A549 (cell line): Measurements from ENCODE around the gene RGS10. TPM values are rescaled to one million over a fixed set of nuclear protein-coding genes. Genes with fewer than 3 reads are reported as not detected.

Experiments
- ATAC-seq, 2 experiments: fragments of 200-7000 bp in 1 of 2; fragments of >200 bp in 1 of 2; cut with Nextera tagmentation in 1 of 2; cut with Tn5 transposase in 1 of 2; 3 replicates each; pipeline versions ENCODE4 v1.8.0 to v1.9.1; 2018 to 2020; ENCODE audit warnings: mild to moderate bottlenecking in 1 of 2, moderate library complexity in 1 of 2
- CTCF ChIA-PET: fragments of 300-600 bp; sonication (Branson Sonifier 250); formaldehyde crosslinking; extraction: SDS; loops from one replicate; lab custom pipeline; 2021; ENCODE audit warnings: antibody characterized with exemption, inconsistent platforms; lab: Yijun Ruan, JAX
- POLR2A ChIA-PET: fragments of 350-600 bp; formaldehyde crosslinking; extraction: SDS; loops from one replicate; lab custom pipeline; 2021; ENCODE audit warnings: antibody characterized with exemption, inconsistent platforms; lab: Yijun Ruan, JAX
- DNase-seq, 2 experiments: peaks; one replicate each; pipeline versions ENCODE4 v3.0.0 to v3.0.0-alpha.2; 2011 to 2016; ENCODE audit warnings: low read depth in 1 of 2, low spot score in 1 of 2
- FAIRE-seq: peaks from 2 replicates; lab custom pipeline; 2011; peaks lifted over from hg19 to GRCh38; lab: Jason Lieb, UNC
- H3K27ac ChIP-seq, 2 experiments: fragments of >200 bp; sonication (Bioruptor Twin); formaldehyde crosslinking; 3 replicates each; pipeline ENCODE4 v1.5.1; 2016 to 2017
- H3K4me1 ChIP-seq: fragments of >200 bp; sonication (Bioruptor Twin); formaldehyde crosslinking; 3 replicates; pipeline ENCODE4 v1.6.1; 2016
- H3K4me2 ChIP-seq: fragments of >200 bp; sonication (Bioruptor Twin); formaldehyde crosslinking; 3 replicates; pipeline ENCODE4 v1.6.1; 2016
- H3K4me3 ChIP-seq: fragments of >200 bp; sonication (Bioruptor Twin); formaldehyde crosslinking; 3 replicates; pipeline ENCODE4 v1.5.1; 2016
- H3K9me3 ChIP-seq: fragments of >200 bp; sonication (Bioruptor Twin); formaldehyde crosslinking; 3 replicates; pipeline ENCODE4 v1.6.1; 2016
- CHD4 ChIP-seq: fragments of 200-600 bp; sonication (generic); IDR thresholded peaks from 2 replicates; pipeline ENCODE4 v1.6.1; 2016; ENCODE audit warnings: antibody characterized with exemption, mild to moderate bottlenecking, borderline replicate concordance
- EHMT2 ChIP-seq: fragments of 200-600 bp; sonication (generic); IDR thresholded peaks from 2 replicates; pipeline ENCODE4 v1.6.1; 2016; ENCODE audit warnings: antibody characterized with exemption, low read depth, mild to moderate bottlenecking, moderate library complexity
- EP300 ChIP-seq, 2 experiments: fragments of >200 bp; sonication (Bioruptor Twin); formaldehyde crosslinking; IDR thresholded peaks; 2 replicates in 1 of 2; 3 replicates in 1 of 2; pipeline ENCODE4 v1.6.1; 2016 to 2017
- FOSB ChIP-seq: fragments of 250-450 bp; sonication (Bioruptor Pico); IDR thresholded peaks from 2 replicates; pipeline ENCODE4 v1.5.0; 2020; ENCODE audit warnings: mild to moderate bottlenecking, moderate library complexity
- FOXS1 ChIP-seq: fragments of 250-450 bp; sonication (Bioruptor Pico); IDR thresholded peaks from 2 replicates; pipeline ENCODE4 v1.5.0; 2020; ENCODE audit warnings: mild to moderate bottlenecking, moderate library complexity
- GATA3 ChIP-seq: IDR thresholded peaks from 2 replicates; pipeline ENCODE4 v1.6.1; 2012; ENCODE audit warnings: borderline replicate concordance
- HEYL ChIP-seq: fragments of 250-450 bp; sonication (Bioruptor Pico); IDR thresholded peaks from 2 replicates; pipeline ENCODE4 v1.8.0; 2021; ENCODE audit warnings: mild to moderate bottlenecking, moderate library complexity
- HOXA7 ChIP-seq: fragments of 250-450 bp; sonication (Bioruptor Pico); IDR thresholded peaks from 2 replicates; pipeline ENCODE4 v1.5.0; 2020; ENCODE audit warnings: mild to moderate bottlenecking, moderate library complexity
- HOXB5 ChIP-seq: fragments of 250-450 bp; sonication (Bioruptor Pico); IDR thresholded peaks from 2 replicates; pipeline ENCODE4 v1.5.0; 2020; ENCODE audit warnings: mild to moderate bottlenecking, moderate library complexity
- JUNB ChIP-seq: fragments of >200 bp; sonication (Bioruptor Twin); formaldehyde crosslinking; IDR thresholded peaks from 2 replicates; pipeline ENCODE4 v1.6.1; 2016
- KDM1A ChIP-seq: fragments of 200-600 bp; sonication (generic); IDR thresholded peaks from 2 replicates; pipeline ENCODE4 v1.6.1; 2016; ENCODE audit warnings: low read depth, mild to moderate bottlenecking
- MYC ChIP-seq: IDR thresholded peaks from 2 replicates; pipeline ENCODE4 v1.6.1; 2012; ENCODE audit warnings: mild to moderate bottlenecking, inconsistent platforms, low read length, improper control_type of control experiment, borderline replicate concordance
- NFE2L2 ChIP-seq: fragments of 150-350 bp; conservative IDR thresholded peaks from 2 replicates; pipeline ENCODE4 v1.6.1; 2014; ENCODE audit warnings: low read length
- NPAS2 ChIP-seq: fragments of 250-450 bp; sonication (Bioruptor Pico); IDR thresholded peaks from 2 replicates; pipeline ENCODE4 v1.8.0; 2022; ENCODE audit warnings: mild to moderate bottlenecking, moderate library complexity, borderline replicate concordance
- POLR2A ChIP-seq: IDR thresholded peaks from 2 replicates; pipeline ENCODE4 v1.6.1; 2012; ENCODE audit warnings: mild to moderate bottlenecking, low read length
- RCOR1 ChIP-seq: fragments of 150-350 bp; IDR thresholded peaks from 2 replicates; pipeline ENCODE4 v1.6.1; 2014; ENCODE audit warnings: antibody characterized with exemption, low read length, low read depth
- TFCP2L1 ChIP-seq: fragments of 250-450 bp; sonication (Bioruptor Pico); IDR thresholded peaks from 2 replicates; pipeline ENCODE4 v1.5.0; 2021; ENCODE audit warnings: mild to moderate bottlenecking
- TP53 ChIP-seq: fragments of 250-450 bp; sonication (Bioruptor Pico); IDR thresholded peaks from 2 replicates; pipeline ENCODE4 v1.5.0; 2021; ENCODE audit warnings: mild to moderate bottlenecking, moderate library complexity
- ZNF302 ChIP-seq: fragments of 250-450 bp; sonication (Bioruptor Pico); IDR thresholded peaks from 2 replicates; pipeline ENCODE4 v1.9.0; 2021; ENCODE audit warnings: inconsistent platforms, mild to moderate bottlenecking, moderate library complexity
- WGBS: methylation state at CpG from one replicate; pipeline ENCODE4 v1.1.6; 2017; ENCODE audit errors: missing lambda C conversion rate; 5-methylcytosine and 5-hydroxymethylcytosine counted together
- polyA plus RNA-seq, 4 experiments: library from polyadenylated mRNA; depleted of rRNA in 3 of 4; stranded (reverse); fragments of >200 nt; fragmentation: RNase III in 1 of 4; extraction: RNeasy Plus Mini Kit Qiagen cat#74134 plus additional on column Dnase treatment in 1 of 4; gene quantifications; 2 replicates in 3 of 4; 3 replicates in 1 of 4; pipeline ENCODE4 v1.2.3, GENCODE V29; 2011 to 2017
- TF ChIP-seq, protein P1 (sequence below): fragments of 150-350 bp; IDR thresholded peaks from 2 replicates; pipeline ENCODE4 v1.6.1; 2014; ENCODE audit warnings: low read depth, mild to moderate bottlenecking, low read length
- TF ChIP-seq, protein P2 (sequence below): IDR thresholded peaks from 2 replicates; pipeline ENCODE4 v1.6.1; 2012

The RGS10 gene
- polyA plus RNA-seq, 2 of the 4 experiments (the other 2 are of a cell fraction) = 39.7 to 46.4 TPM

DNA sequence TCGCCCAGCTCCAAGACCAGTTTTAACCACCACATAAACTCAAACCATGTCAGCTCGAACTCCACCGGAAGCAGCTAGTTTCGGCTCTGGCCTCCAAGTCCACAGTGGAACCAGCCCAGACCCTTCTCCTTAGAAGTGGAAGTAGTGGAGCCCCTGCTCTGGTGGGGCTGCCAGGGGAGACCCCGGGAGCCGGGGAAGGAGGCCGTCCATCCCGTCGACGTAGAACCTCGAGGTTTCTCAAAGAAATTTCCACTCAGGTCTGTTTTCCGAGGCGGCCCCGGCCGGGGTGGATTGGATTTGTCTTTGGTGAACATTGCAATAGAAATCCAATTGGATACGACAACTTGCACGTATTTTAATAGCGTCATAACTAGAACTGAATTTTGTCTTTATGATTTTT is 87.5 kb downstream of the RGS10 start:
- Histone ChIP-seq H3K4me1 (peaks cover 6% of the 10 kb centered on the region), H3K4me3 (no peak overlapping the region), H3K4me2 (no peak overlapping the region), H3K27ac (no peak overlapping the region), H3K9me3 (no peaks in the 10 kb centered on the region)
- ChIA-PET POLR2A (no interaction called here), CTCF (interaction anchor here (0.7 to 4.4 kb wide), 3 partner anchors 8 to 248 kb away, joined by 3 to 26 read pairs (median 12); partner anchors contain the start of gene GRK5)
- WGBS = 87% methylated on average over 18 of the region's 18 CpGs
- ATAC-seq = no peak
- TF ChIP-seq GATA3 (no peak), KDM1A (no peak), NFE2L2 (no peak), JUNB (no peak), MYC (no peak), HOXB5 (CRISPR knock-in tag) (no peak), CHD4 (no peak)
- DNase-seq = no peak
- no peak for FAIRE-seq

DNA sequence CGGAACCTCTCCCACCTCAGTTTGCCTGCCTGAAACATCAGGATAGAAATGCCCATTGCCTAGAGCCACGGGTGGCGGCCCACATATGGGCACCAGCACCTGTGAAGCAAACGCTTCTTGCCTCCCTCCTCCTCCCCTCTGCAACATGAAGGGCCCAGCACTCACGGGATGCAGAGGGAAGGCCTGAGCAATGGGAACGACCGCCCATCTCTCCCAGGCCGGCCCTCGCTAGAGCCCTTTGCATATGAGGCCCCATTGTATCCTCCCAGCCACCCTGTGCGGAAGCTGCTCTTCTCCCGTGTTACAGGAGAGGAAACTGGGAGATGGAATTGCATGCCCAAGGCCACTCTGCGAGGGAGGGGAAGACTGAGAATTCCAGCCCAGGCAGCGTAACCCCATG is 88.2 kb downstream of the RGS10 start:
- DNase-seq (no peak), FAIRE-seq (no peak), ATAC-seq (no peak)
- Histone ChIP-seq H3K4me3 (no peak overlapping the region), H3K4me2 (no peak overlapping the region), H3K4me1 (peaks cover 10% of the 10 kb centered on the region)
- CTCF ChIA-PET = interaction anchor here (0.5 to 12.1 kb wide), 6 partner anchors 8 to 1969 kb away, joined by 3 to 186 read pairs (median 8); partner anchors contain the start of gene GRK5
- 93% methylated on average over 13 of the region's 13 CpGs for WGBS
- TF ChIP-seq, protein P1, sequence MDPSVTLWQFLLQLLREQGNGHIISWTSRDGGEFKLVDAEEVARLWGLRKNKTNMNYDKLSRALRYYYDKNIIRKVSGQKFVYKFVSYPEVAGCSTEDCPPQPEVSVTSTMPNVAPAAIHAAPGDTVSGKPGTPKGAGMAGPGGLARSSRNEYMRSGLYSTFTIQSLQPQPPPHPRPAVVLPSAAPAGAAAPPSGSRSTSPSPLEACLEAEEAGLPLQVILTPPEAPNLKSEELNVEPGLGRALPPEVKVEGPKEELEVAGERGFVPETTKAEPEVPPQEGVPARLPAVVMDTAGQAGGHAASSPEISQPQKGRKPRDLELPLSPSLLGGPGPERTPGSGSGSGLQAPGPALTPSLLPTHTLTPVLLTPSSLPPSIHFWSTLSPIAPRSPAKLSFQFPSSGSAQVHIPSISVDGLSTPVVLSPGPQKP = no peak
- no peak for TF ChIP-seq RCOR1
- no peak for TF ChIP-seq FOXS1
- TF ChIP-seq FOSB = no peak
- TF ChIP-seq KDM1A = no peak
- no peak for TF ChIP-seq MYC
- TF ChIP-seq NPAS2 (CRISPR knock-in tag) = no peak
- no peak for TF ChIP-seq EP300 (IDR thresholded peaks at IDR 0.05)
- TF ChIP-seq TP53 (CRISPR knock-in tag) = no peak
- TF ChIP-seq, all 56 proteins: peak for 0
- POLR2A ChIA-PET = no interaction called here
- Histone ChIP-seq H3K9me3 (no peaks in the 10 kb centered on the region), H3K27ac (no peak overlapping the region)

DNA sequence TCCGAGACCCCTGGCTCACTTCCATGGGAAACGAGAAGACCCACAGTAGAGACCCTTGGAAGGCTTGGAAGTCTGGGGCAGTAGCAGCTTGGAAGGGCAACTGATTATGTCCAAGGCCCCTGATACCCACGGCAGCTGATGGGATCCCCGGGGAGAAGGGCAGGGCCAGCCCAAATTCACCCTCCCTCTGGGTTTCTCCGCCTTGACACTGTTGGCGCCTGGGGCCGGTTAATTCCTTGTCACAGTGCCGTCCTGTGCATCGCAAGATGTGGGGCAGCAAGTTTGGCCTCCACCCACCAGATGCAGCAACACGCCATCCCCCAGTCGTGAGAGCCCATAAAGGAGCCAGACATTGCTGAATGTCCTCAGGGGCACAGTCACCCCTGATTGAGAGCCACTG is 89.2 kb downstream of the RGS10 start:
- ChIA-PET POLR2A (no interaction called here), CTCF (interaction anchor here (0.7 to 12.1 kb wide), 5 partner anchors 8 to 252 kb away, joined by 3 to 186 read pairs (median 12); partner anchors contain the start of gene GRK5)
- Histone ChIP-seq H3K4me1 (peaks cover 10% of the 10 kb centered on the region), H3K4me3 (no peak overlapping the region), H3K4me2 (no peak overlapping the region), H3K9me3 (no peaks in the 10 kb centered on the region), H3K27ac (no peak overlapping the region)
- 94% methylated on average over 11 of the region's 11 CpGs for WGBS
- no peak for DNase-seq
- no peak for FAIRE-seq
- no peak for ATAC-seq
- TF ChIP-seq TFCP2L1 (CRISPR knock-in tag) (no peak), GATA3 (no peak)

DNA sequence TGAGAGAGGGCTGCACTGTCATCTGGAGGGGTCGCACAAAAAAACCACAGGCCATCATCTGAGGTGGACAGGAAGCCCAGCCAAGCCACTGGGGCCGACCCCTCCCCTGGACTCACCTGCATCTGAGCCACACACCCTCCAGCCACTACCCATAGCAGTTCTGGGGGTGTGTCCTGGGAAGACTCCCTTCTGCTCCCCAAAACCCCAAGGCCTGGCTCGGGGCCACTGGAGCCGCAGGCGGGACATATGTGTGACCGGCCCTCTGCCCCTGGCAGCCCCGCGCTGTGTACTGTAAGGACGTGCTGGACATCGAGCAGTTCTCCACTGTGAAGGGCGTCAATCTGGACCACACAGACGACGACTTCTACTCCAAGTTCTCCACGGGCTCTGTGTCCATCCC is 90.1 kb downstream of the RGS10 start:
- ATAC-seq (no peak), DNase-seq (no peak), FAIRE-seq (no peak)
- Histone ChIP-seq H3K27ac (no peak overlapping the region), H3K9me3 (no peaks in the 10 kb centered on the region), H3K4me2 (no peak overlapping the region), H3K4me1 (peaks cover 10% of the 10 kb centered on the region), H3K4me3 (no peak overlapping the region)
- WGBS = 94% methylated on average over 12 of the region's 14 CpGs
- TF ChIP-seq HEYL = no peak
- no peak for TF ChIP-seq EHMT2
- TF ChIP-seq TFCP2L1 (CRISPR knock-in tag) = no peak
- no peak for TF ChIP-seq POLR2A
- TF ChIP-seq KDM1A = no peak
- no peak for TF ChIP-seq TP53 (CRISPR knock-in tag)
- no peak for TF ChIP-seq HOXA7 (CRISPR knock-in tag)
- TF ChIP-seq ZNF302 (CRISPR knock-in tag) = no peak
- TF ChIP-seq, protein P2, sequence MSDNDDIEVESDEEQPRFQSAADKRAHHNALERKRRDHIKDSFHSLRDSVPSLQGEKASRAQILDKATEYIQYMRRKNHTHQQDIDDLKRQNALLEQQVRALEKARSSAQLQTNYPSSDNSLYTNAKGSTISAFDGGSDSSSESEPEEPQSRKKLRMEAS = no peak
- no peak for TF ChIP-seq GATA3
- POLR2A ChIA-PET = no interaction called here
- CTCF ChIA-PET = interaction anchor here (4.4 to 12.1 kb wide), 2 partner anchors 246 to 252 kb away, joined by 26 to 186 read pairs; partner anchors contain the start of gene GRK5
